NB4 (cell line): ENCODE results near the gene GPR26.

Experiments used
- POLR2A ChIP-seq: IDR thresholded peaks from 2 replicates; pipeline ENCODE4 v1.6.1; 2011; ENCODE audit warnings: mild to moderate bottlenecking; ENCODE audit not compliant: insufficient read length; ENCODE audit errors: extremely low read depth
- TF ChIP-seq, protein P1 (sequence below): IDR thresholded peaks from one replicate; pipeline ENCODE4 v1.5.1; 2012; ENCODE audit warnings: low read depth, low read length
- TF ChIP-seq, protein P2 (sequence below): IDR thresholded peaks from 2 replicates; pipeline ENCODE4 v1.6.1; 2011; ENCODE audit warnings: low read depth, low read length

DNA sequence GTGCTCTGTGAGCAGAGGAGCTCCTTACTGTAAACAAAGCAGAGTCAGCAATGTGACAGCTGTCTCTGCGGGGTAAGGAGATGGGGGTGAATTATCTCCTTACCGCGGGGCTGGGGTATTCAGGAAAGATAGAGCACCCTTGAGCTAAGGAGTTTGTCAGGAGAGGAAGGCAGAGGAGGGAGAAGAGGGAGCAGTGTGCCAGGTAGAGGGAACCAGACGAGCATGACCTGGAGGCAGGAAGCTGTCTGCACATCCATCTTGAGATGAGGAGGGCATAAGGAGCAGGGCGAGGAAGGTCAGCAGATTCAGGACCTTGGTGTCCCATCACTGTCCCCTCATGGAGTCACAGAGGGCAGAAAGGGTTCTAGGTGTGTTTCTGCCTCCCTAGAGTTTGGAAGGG lies 32.5 kb upstream of the GPR26 start:
- TF ChIP-seq, protein P1, sequence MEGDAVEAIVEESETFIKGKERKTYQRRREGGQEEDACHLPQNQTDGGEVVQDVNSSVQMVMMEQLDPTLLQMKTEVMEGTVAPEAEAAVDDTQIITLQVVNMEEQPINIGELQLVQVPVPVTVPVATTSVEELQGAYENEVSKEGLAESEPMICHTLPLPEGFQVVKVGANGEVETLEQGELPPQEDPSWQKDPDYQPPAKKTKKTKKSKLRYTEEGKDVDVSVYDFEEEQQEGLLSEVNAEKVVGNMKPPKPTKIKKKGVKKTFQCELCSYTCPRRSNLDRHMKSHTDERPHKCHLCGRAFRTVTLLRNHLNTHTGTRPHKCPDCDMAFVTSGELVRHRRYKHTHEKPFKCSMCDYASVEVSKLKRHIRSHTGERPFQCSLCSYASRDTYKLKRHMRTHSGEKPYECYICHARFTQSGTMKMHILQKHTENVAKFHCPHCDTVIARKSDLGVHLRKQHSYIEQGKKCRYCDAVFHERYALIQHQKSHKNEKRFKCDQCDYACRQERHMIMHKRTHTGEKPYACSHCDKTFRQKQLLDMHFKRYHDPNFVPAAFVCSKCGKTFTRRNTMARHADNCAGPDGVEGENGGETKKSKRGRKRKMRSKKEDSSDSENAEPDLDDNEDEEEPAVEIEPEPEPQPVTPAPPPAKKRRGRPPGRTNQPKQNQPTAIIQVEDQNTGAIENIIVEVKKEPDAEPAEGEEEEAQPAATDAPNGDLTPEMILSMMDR: no peak
- no peak for TF ChIP-seq POLR2A
- TF ChIP-seq, protein P2, sequence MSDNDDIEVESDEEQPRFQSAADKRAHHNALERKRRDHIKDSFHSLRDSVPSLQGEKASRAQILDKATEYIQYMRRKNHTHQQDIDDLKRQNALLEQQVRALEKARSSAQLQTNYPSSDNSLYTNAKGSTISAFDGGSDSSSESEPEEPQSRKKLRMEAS: no peak
